Uterus (tissue), 2 donors: ENCODE data around the gene CELSR1.

Experiments used
- POLR2A ChIP-seq, 2 donors: fragments of 450-650 bp; IDR thresholded peaks; one replicate each; pipeline ENCODE4 v1.6.1; 2016; ENCODE audit warnings: antibody characterized with exemption in 2 of 2, mild to moderate bottlenecking in 1 of 2, moderate library complexity in 1 of 2
- TF ChIP-seq, protein P1 (sequence below), 4 experiments: fragments of 200-600 bp in 2 of 4; fragments of 450-650 bp in 2 of 4; sonication (generic) in 2 of 4; IDR thresholded peaks; one replicate each; pipeline ENCODE4 v1.5.1; 2016 to 2019; ENCODE audit warnings: antibody characterized with exemption in 4 of 4, mild to moderate bottlenecking in 2 of 4, moderate library complexity in 1 of 4

DNA sequence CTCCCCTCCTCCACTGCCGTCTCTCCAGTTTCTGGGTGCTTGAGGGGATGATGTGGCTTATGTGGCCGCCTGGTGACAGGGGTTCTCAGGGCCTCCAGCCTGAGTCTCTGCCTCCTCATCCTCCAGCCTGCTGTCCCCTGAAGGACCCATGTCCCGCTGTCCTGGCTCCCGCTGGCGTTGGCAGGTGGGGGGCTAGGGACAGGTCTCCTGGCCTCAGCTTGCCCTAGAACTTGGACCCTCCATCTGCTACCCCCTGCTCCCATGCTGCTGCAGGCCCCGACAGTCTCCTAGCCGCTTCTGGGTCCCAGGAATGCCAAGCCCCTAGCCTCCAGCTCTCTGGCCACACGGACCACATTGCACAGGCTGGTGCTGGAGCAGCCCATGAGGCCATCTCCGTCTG is 13.9 kb upstream of the CELSR1 start:
- TF ChIP-seq, protein P1, sequence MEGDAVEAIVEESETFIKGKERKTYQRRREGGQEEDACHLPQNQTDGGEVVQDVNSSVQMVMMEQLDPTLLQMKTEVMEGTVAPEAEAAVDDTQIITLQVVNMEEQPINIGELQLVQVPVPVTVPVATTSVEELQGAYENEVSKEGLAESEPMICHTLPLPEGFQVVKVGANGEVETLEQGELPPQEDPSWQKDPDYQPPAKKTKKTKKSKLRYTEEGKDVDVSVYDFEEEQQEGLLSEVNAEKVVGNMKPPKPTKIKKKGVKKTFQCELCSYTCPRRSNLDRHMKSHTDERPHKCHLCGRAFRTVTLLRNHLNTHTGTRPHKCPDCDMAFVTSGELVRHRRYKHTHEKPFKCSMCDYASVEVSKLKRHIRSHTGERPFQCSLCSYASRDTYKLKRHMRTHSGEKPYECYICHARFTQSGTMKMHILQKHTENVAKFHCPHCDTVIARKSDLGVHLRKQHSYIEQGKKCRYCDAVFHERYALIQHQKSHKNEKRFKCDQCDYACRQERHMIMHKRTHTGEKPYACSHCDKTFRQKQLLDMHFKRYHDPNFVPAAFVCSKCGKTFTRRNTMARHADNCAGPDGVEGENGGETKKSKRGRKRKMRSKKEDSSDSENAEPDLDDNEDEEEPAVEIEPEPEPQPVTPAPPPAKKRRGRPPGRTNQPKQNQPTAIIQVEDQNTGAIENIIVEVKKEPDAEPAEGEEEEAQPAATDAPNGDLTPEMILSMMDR (IDR thresholded peaks at IDR 0.05), result no peak
- TF ChIP-seq POLR2A (IDR thresholded peaks at IDR 0.05), result no peak
